HUDEP-2 (cell line): ENCODE data around the gene C17orf50.
A peak's percentile ranks its signal among the peaks of the same experiment; 100 is the strongest.
"Not testable (repeated sequence)": the region's sequence is repeated elsewhere in the genome, so short reads cannot be mapped to it uniquely, and the experiment has no call there.

ENCODE experiments used
- DNase-seq, 76 experiments: peaks; one replicate each; lab custom pipeline; 2025; ENCODE audit not compliant: unreplicated experiment in 76 of 76; lab: John Stamatoyannopoulos, UW

C17orf50 gene

GRCh38 chr17:35750526-35751395 is 9.9 kb upstream of the C17orf50 start:
- DNase-seq, result peak in 59 of 76 experiments; percentile 10 to 81 (median 41)

- not testable (repeated sequence) for DNase-seq
Measured at GRCh38 chr17:35751541-35751940, 9.1 kb upstream of the C17orf50 start.

- no peak for DNase-seq
Measured at GRCh38 chr17:35752471-35752870, 8.2 kb upstream of the C17orf50 start.

- DNase-seq, result no peak
Measured at GRCh38 chr17:35752945-35753764, 7.5 kb upstream of the C17orf50 start, which contains the start of gene GAS2L2. TSS of gene GAS2L2 (minus strand) at chr17:35753239. CDS start at chr17:35752850, 389 bp downstream.

GRCh38 chr17:35757243-35757642 is 3.4 kb upstream of the C17orf50 start:
- no peak for DNase-seq

GRCh38 chr17:35761601-35762000 is 914 bp downstream of the C17orf50 start:
- no peak for DNase-seq

GRCh38 chr17:35763767-35764122 is 3.1 kb downstream of the C17orf50 start:
- DNase-seq, result no peak

GRCh38 chr17:35764123-35764991 is 3.7 kb downstream of the C17orf50 start:
- DNase-seq, result peak in 75 of 76 experiments; percentile 25 to 92 (median 80)

- no peak for DNase-seq
Measured at GRCh38 chr17:35765086-35765710, 4.5 kb downstream of the C17orf50 start.

- no peak for DNase-seq
Measured at GRCh38 chr17:35765756-35766488, 5.2 kb downstream of the C17orf50 start.

- DNase-seq, result no peak
Measured at GRCh38 chr17:35766489-35766877, 5.8 kb downstream of the C17orf50 start.

GRCh38 chr17:35766903-35767510 is 6.3 kb downstream of the C17orf50 start:
- peak in 28 of 76 experiments; percentile 3 to 60 (median 26) for DNase-seq

- no peak for DNase-seq
Measured at GRCh38 chr17:35768797-35769196, 8.1 kb downstream of the C17orf50 start.

GRCh38 chr17:35769895-35770486 is 9.3 kb downstream of the C17orf50 start:
- DNase-seq, result no peak

GRCh38 chr17:35773129-35773528 is 12.4 kb downstream of the C17orf50 start:
- DNase-seq, result no peak

GRCh38 chr17:35773679-35774425 is 13.2 kb downstream of the C17orf50 start:
- no peak for DNase-seq

GRCh38 chr17:35774499-35774898 is 13.8 kb downstream of the C17orf50 start:
- DNase-seq, result no peak

GRCh38 chr17:35775039-35775438 is 14.4 kb downstream of the C17orf50 start:
- no peak for DNase-seq
